GM12878 (cell line): ENCODE results near the gene MSI2. TPM values are rescaled to one million over a fixed set of nuclear protein-coding genes. Genes with fewer than 3 reads are reported as not detected.

Source experiments
- ATAC-seq: fragments of 200-7000 bp; cut with Tn5 transposase; 3 replicates; pipeline ENCODE4 v1.9.1; 2020; ENCODE audit warnings: mild to moderate bottlenecking, moderate library complexity
- BruUV-seq: library from RNA; stranded (reverse); fragments of 400-500 nt; replicated peaks from 2 replicates; lab custom pipeline; 2021; lab: Mats Ljungman, UMichigan
- CTCF ChIA-PET: fragments of 300-600 bp; sonication (Branson Sonifier 250); formaldehyde crosslinking; extraction: SDS; loops from one replicate; lab custom pipeline; 2021; ENCODE audit warnings: inconsistent platforms; lab: Yijun Ruan, JAX
- POLR2A ChIA-PET: fragments of 350-600 bp; formaldehyde crosslinking; extraction: SDS; loops from one replicate; lab custom pipeline; 2021; ENCODE audit warnings: inconsistent platforms; lab: Charles Lee
- RAD21 ChIA-PET: fragments of 300-600 bp; sonication (Branson Sonifier 250); formaldehyde crosslinking; loops from one replicate; lab custom pipeline; 2023; ENCODE audit warnings: antibody characterized with exemption; ENCODE audit not compliant: unreplicated experiment; lab: Charles Lee
- SMC1A ChIA-PET: fragments of 300-600 bp; sonication (Branson Sonifier 250); formaldehyde crosslinking; loops from one replicate; lab custom pipeline; 2023; ENCODE audit not compliant: unreplicated experiment, uncharacterized antibody; lab: Charles Lee
- DNase-seq: peaks from one replicate; pipeline ENCODE4 v3.0.0-alpha.2; 2011; ENCODE audit warnings: low read depth, low spot score
- FAIRE-seq: peaks from 3 replicates; lab custom pipeline; 2011; peaks lifted over from hg19 to GRCh38; lab: Jason Lieb, UNC
- H2AFZ ChIP-seq: 2 replicates; pipeline ENCODE4 v1.6.0; 2011; ENCODE audit warnings: low read depth, low read length, control low read depth; ENCODE audit not compliant: control insufficient read depth
- H3K27ac ChIP-seq: 2 replicates; pipeline ENCODE4 v1.5.1; 2011; ENCODE audit warnings: control low read depth; ENCODE audit not compliant: control insufficient read depth, insufficient read depth
- H3K27me3 ChIP-seq, 2 experiments: replicated peaks in 1 of 2; 2 replicates each; pipeline versions ENCODE4 v1.6.0 to v1.6.1; 2011; ENCODE audit warnings: low read length in 1 of 2; ENCODE audit not compliant: control insufficient read depth in 2 of 2, insufficient read depth in 2 of 2
- H3K36me3 ChIP-seq, 2 experiments: 2 replicates each; pipeline ENCODE4 v1.5.1; 2011; ENCODE audit warnings: low read length in 1 of 2; ENCODE audit not compliant: control insufficient read depth in 2 of 2, insufficient read depth in 2 of 2
- H3K4me1 ChIP-seq: 2 replicates; pipeline ENCODE4 v1.6.1; 2011; ENCODE audit warnings: mild to moderate bottlenecking, low read length, moderate library complexity, mixed read lengths; ENCODE audit not compliant: control insufficient read depth, insufficient read depth
- H3K4me2 ChIP-seq: 2 replicates; pipeline ENCODE4 v1.6.0; 2011; ENCODE audit warnings: control low read depth; ENCODE audit not compliant: control insufficient read depth, insufficient read depth
- H3K4me3 ChIP-seq: fragments of 200-600 bp; sonication (generic); 2 replicates; pipeline ENCODE4 v1.5.1; 2016
- H3K79me2 ChIP-seq: 2 replicates; pipeline ENCODE4 v1.6.0; 2011; ENCODE audit warnings: low read length; ENCODE audit not compliant: control insufficient read depth, insufficient read depth
- H3K9ac ChIP-seq: 2 replicates; pipeline ENCODE4 v1.8.0; 2011; ENCODE audit warnings: low read length, control low read depth, mixed read lengths; ENCODE audit not compliant: control insufficient read depth, insufficient read depth
- H3K9me3 ChIP-seq: replicated peaks from 3 replicates; pipeline ENCODE4 v1.5.1; 2011; ENCODE audit warnings: mild to moderate bottlenecking, low read length; ENCODE audit not compliant: control insufficient read depth, insufficient read depth
- H4K20me1 ChIP-seq: 2 replicates; pipeline ENCODE4 v1.6.0; 2011; ENCODE audit not compliant: control insufficient read depth, insufficient read depth
- MLLT1 ChIP-seq: fragments of 450-650 bp; IDR thresholded peaks from 2 replicates; pipeline ENCODE4 v1.6.1; 2016; ENCODE audit warnings: mild to moderate bottlenecking
- SPI1 ChIP-seq: IDR thresholded peaks from 2 replicates; pipeline ENCODE4 v1.6.1; 2011; ENCODE audit warnings: low read depth, mild to moderate bottlenecking, low read length, moderate library complexity, borderline replicate concordance; ENCODE audit not compliant: insufficient read depth
- STAT1 ChIP-seq: fragments of 450-650 bp; conservative IDR thresholded peaks from 2 replicates; pipeline ENCODE4 v1.6.1; 2014; ENCODE audit warnings: antibody characterized with exemption, mild to moderate bottlenecking
- WGBS: methylation state at CpG from one replicate; pipeline ENCODE4 v1.1.6; 2016; ENCODE audit warnings: low lambda C conversion rate; ENCODE audit not compliant: insufficient replicate concordance, insufficient coverage; ENCODE audit errors: missing lambda C conversion rate; 5-methylcytosine and 5-hydroxymethylcytosine counted together
- in situ Hi-C: fragments of 300-500 bp; cut with MboI; formaldehyde crosslinking; loops from 9 replicates; pipeline ENCODE4 v1.14.3; 2018; ENCODE audit warnings: mixed read lengths
- intact Hi-C: fragments of 100-400 bp; cut with micrococcal nuclease; formaldehyde crosslinking; loops from one replicate; pipeline ENCODE4 v1.14.2; 2022; ENCODE audit not compliant: unreplicated experiment
- polyA plus RNA-seq, 11 experiments: library from polyadenylated mRNA; depleted of rRNA in 4 of 11; unstranded in 6 of 11; stranded (reverse) in 5 of 11; fragments of >200 nt; fragmentation: Nextera tagmentation in 4 of 11; fragmentation: Illumina TruSeq in 1 of 11; extraction: Ambion mirVana in 4 of 11; extraction: Trizol in 1 of 11; gene quantifications; 1 replicate in 1 of 11; 2 replicates in 10 of 11; pipeline versions ENCODE4 v1.2.1 to v1.2.3, GENCODE V29; 2011 to 2016; ENCODE audit warnings: inconsistent platforms in 2 of 11, missing spikeins in 2 of 11, low read depth in 1 of 11
- total RNA-seq, 4 experiments: library from RNA; depleted of rRNA in 3 of 4; stranded (reverse); fragments of >200 nt in 3 of 4; fragmentation: Illumina TruSeq in 1 of 4; extraction: Trizol in 1 of 4; gene quantifications; 2 replicates each; pipeline versions ENCODE4 v1.2.1 to v1.2.3, GENCODE V29; 2013 to 2021

Gene MSI2
- total and polyA plus RNA-seq, 10 of the 15 experiments (the other 5 are each of a cell fraction or from before 2014, with no cell fraction given) = 6.1 to 76.1 (median 42.0) TPM

- H3K4me2 ChIP-seq = 0 out of 2 replicates have a peak overlapping the region, but pooled peaks have one; percentile 26
- DNase-seq (no peak), ATAC-seq (no peak), FAIRE-seq (no peak)
- no TSS peak for BruUV-seq
- H3K9me3 ChIP-seq = no peaks in the 10 kb centered on the region; the same call in 1 of the 3 replicates
- in situ Hi-C loops (no loop called here), intact Hi-C loops (no loop called here)
- CTCF ChIA-PET = interaction anchor here (1.0 to 2.4 kb wide), 6 partner anchors 11 to 222 kb away, joined by 3 to 10 read pairs (median 4); no protein-coding TSS in a partner anchor
- POLR2A ChIA-PET = interaction anchor here (0.5 to 2.1 kb wide), 8 partner anchors 11 to 380 kb away, joined by 3 to 8 read pairs (median 3); no protein-coding TSS in a partner anchor
- H3K36me3 ChIP-seq = no peaks in the 10 kb centered on the region; a peak in 1 of 4 replicates
- SMC1A ChIA-PET = interaction anchor here (0.6 to 4.5 kb wide), 12 partner anchors 10 to 136 kb away, joined by 3 to 33 read pairs (median 4); no protein-coding TSS in a partner anchor
- RAD21 ChIA-PET = interaction anchor here (1.3 to 2.1 kb wide), 7 partner anchors 8 to 222 kb away, joined by 3 to 18 read pairs (median 5); no protein-coding TSS in a partner anchor
- H3K27me3 ChIP-seq = no peaks in the 10 kb centered on the region
- H3K4me3 ChIP-seq = no peak overlapping the region
- H2AFZ ChIP-seq = no peak overlapping the region
- H3K79me2 ChIP-seq = peaks cover 56% of the 10 kb centered on the region
- peaks cover 89% of the 10 kb centered on the region for H3K4me1 ChIP-seq
- H3K27ac ChIP-seq = peak overlapping the region; percentile 99
- whole genome bisulfite sequencing = 98% methylated on average over 5 of the region's 5 CpGs
- no peaks in the 10 kb centered on the region for H4K20me1 ChIP-seq
- TF ChIP-seq STAT1 = no peak
- TF ChIP-seq SPI1 = 0 out of 2 replicates have a peak, but pooled peaks have one; percentile 1
- peak; percentile 31; the same call in 1 of the 2 replicates for TF ChIP-seq MLLT1
- TF ChIP-seq, all 136 proteins: peak for 2
- peak overlapping the region; percentile 29; the same call in 1 of the 2 replicates for H3K9ac ChIP-seq
Measured at GRCh38 chr17:57465610-57466009, 209.3 kb downstream of the MSI2 start.
